Osteoblast (primary cell): ENCODE results near the gene ADCY7. TPM values are rescaled to one million over a fixed set of nuclear protein-coding genes. Genes with fewer than 3 reads are reported as not detected.
A peak's percentile ranks its signal among the peaks of the same experiment; 100 is the strongest.

Experiments used
- DNase-seq: peaks from one replicate; pipeline ENCODE4 v3.0.0; 2011; ENCODE audit warnings: low spot score, mixed read lengths; ENCODE audit not compliant: insufficient read length; ENCODE audit errors: missing footprints
- H2AFZ ChIP-seq: 2 replicates; pipeline ENCODE4 v1.6.0; 2011; ENCODE audit warnings: mild to moderate bottlenecking, low read length
- H3K27ac ChIP-seq: 2 replicates; pipeline ENCODE4 v1.5.1; 2011; ENCODE audit warnings: mild to moderate bottlenecking, low read depth, low read length, moderate library complexity
- H3K27me3 ChIP-seq: 2 replicates; pipeline ENCODE4 v1.6.0; 2012; ENCODE audit warnings: mild to moderate bottlenecking, control low read depth, inconsistent platforms, low read length, moderate library complexity; ENCODE audit not compliant: insufficient read depth
- H3K36me3 ChIP-seq: 2 replicates; pipeline ENCODE4 v1.5.1; 2011; ENCODE audit warnings: mild to moderate bottlenecking, low read length, control low read depth, moderate library complexity; ENCODE audit not compliant: insufficient read depth
- H3K4me1 ChIP-seq: 2 replicates; pipeline ENCODE4 v1.5.1; 2011; ENCODE audit warnings: mild to moderate bottlenecking, low read length, control low read depth, moderate library complexity; ENCODE audit not compliant: insufficient read depth
- H3K4me2 ChIP-seq: 2 replicates; pipeline ENCODE4 v1.6.0; 2011; ENCODE audit warnings: mild to moderate bottlenecking, low read length; ENCODE audit not compliant: insufficient read depth
- H3K4me3 ChIP-seq: fragments of 200-600 bp; sonication (generic); 3 replicates; pipeline ENCODE4 v1.5.1; 2012; ENCODE audit warnings: mild to moderate bottlenecking, low read length, inconsistent platforms; ENCODE audit not compliant: insufficient read depth
- H3K79me2 ChIP-seq: 2 replicates; pipeline ENCODE4 v1.6.0; 2012; ENCODE audit warnings: mild to moderate bottlenecking, low read length, control low read depth, inconsistent platforms; ENCODE audit not compliant: insufficient read depth
- H3K9me3 ChIP-seq: 2 replicates; pipeline ENCODE4 v1.5.1; 2011; ENCODE audit warnings: low read depth, low read length, control low read depth
- H4K20me1 ChIP-seq: 2 replicates; pipeline ENCODE4 v1.6.0; 2012; ENCODE audit warnings: mild to moderate bottlenecking, low read length, control low read depth; ENCODE audit not compliant: insufficient read depth
- total RNA-seq: library from RNA; depleted of rRNA; stranded (reverse); fragments of >200 nt; gene quantifications from 2 replicates; pipeline ENCODE4 v1.2.3, GENCODE V29; 2012
- TF ChIP-seq, protein P1 (sequence below): IDR thresholded peaks from 2 replicates; pipeline ENCODE4 v1.5.1; 2011; ENCODE audit warnings: mild to moderate bottlenecking, low read depth, low read length, moderate library complexity; ENCODE audit errors: extremely low read depth

The ADCY7 gene
- total RNA-seq, 1 donor = 51.0 TPM

- Histone ChIP-seq H3K27me3 (no peaks in the 10 kb centered on the region), H4K20me1 (peaks cover 11% of the 10 kb centered on the region), H3K9me3 (no peaks in the 10 kb centered on the region), H3K4me3 (no peak overlapping the region), H3K4me2 (no peak overlapping the region), H3K4me1 (peaks cover 4% of the 10 kb centered on the region), H3K36me3 (peaks cover 35% of the 10 kb centered on the region), H3K79me2 (peaks cover 74% of the 10 kb centered on the region), H2AFZ (no peak overlapping the region), H3K27ac (peak overlapping the region; percentile 74)
- TF ChIP-seq, protein P1, sequence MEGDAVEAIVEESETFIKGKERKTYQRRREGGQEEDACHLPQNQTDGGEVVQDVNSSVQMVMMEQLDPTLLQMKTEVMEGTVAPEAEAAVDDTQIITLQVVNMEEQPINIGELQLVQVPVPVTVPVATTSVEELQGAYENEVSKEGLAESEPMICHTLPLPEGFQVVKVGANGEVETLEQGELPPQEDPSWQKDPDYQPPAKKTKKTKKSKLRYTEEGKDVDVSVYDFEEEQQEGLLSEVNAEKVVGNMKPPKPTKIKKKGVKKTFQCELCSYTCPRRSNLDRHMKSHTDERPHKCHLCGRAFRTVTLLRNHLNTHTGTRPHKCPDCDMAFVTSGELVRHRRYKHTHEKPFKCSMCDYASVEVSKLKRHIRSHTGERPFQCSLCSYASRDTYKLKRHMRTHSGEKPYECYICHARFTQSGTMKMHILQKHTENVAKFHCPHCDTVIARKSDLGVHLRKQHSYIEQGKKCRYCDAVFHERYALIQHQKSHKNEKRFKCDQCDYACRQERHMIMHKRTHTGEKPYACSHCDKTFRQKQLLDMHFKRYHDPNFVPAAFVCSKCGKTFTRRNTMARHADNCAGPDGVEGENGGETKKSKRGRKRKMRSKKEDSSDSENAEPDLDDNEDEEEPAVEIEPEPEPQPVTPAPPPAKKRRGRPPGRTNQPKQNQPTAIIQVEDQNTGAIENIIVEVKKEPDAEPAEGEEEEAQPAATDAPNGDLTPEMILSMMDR = no peak
- DNase-seq = no peak
Measured at GRCh38 chr16:50360033-50360778, 93.9 kb downstream of the ADCY7 start.

GRCh38 chr16:50360779-50361178 is 94.4 kb downstream of the ADCY7 start:
- peaks cover 11% of the 10 kb centered on the region for H4K20me1 ChIP-seq
- H3K4me1 ChIP-seq = peaks cover 4% of the 10 kb centered on the region
- H2AFZ ChIP-seq = no peak overlapping the region
- peaks cover 77% of the 10 kb centered on the region for H3K79me2 ChIP-seq
- no peak overlapping the region for H3K4me3 ChIP-seq
- H3K27ac ChIP-seq = peak overlapping the region; percentile 74
- H3K27me3 ChIP-seq = no peaks in the 10 kb centered on the region
- no peak for DNase-seq
- H3K36me3 ChIP-seq = peaks cover 32% of the 10 kb centered on the region
- H3K4me2 ChIP-seq = no peak overlapping the region
- TF ChIP-seq, protein P1 = no peak
- H3K9me3 ChIP-seq = no peaks in the 10 kb centered on the region

- Histone ChIP-seq H2AFZ (no peak overlapping the region), H3K79me2 (peaks cover 92% of the 10 kb centered on the region), H3K4me3 (no peak overlapping the region), H4K20me1 (peaks cover 20% of the 10 kb centered on the region), H3K27ac (no peak overlapping the region), H3K4me1 (peaks cover 11% of the 10 kb centered on the region), H3K9me3 (no peaks in the 10 kb centered on the region), H3K36me3 (peaks cover 32% of the 10 kb centered on the region), H3K27me3 (no peaks in the 10 kb centered on the region), H3K4me2 (no peak overlapping the region)
- no peak for DNase-seq
- TF ChIP-seq, protein P1 = no peak
Measured at GRCh38 chr16:50363656-50364055, 97.3 kb downstream of the ADCY7 start.

DNA sequence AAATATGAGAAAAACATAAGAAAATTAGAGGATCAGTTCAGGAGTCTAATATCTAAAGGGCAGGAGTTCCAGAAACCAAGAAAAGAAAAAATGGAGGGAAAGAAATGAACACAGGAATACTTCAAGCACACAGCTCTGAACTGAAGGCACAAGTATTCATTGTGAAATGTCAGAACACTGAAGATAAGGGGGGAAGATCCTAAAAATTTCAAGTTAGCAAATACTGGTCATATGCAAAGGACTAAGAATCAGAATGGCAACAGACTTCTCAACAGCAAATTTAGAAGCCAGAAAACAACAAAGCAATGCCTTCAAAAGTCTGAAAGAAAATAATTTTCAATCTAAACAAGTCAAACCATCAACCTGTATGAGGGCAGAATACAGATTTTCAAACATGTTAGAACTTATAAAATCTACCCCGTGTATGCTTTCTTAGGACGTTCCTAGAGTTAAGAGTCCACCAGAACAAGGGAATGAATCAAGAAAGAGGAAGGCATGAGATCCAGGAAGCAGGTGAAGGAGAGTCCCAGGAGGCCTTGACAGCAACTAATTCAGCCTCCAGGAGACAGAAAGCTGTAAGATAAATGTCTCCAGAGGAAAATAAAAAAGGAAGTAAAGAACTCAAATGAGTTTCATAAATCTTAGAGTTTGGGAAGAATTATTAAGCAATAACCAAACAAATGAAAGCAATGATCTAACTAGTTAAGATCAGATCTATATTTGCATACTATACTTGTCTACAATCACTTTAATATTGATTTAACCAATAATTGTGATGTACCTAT is 99.6 kb downstream of the ADCY7 start:
- Histone ChIP-seq H2AFZ (no peak overlapping the region), H3K9me3 (no peaks in the 10 kb centered on the region), H3K79me2 (peaks cover 70% of the 10 kb centered on the region), H3K4me2 (no peak overlapping the region), H4K20me1 (peaks cover 17% of the 10 kb centered on the region), H3K4me3 (no peak overlapping the region), H3K4me1 (peaks cover 7% of the 10 kb centered on the region), H3K36me3 (peaks cover 30% of the 10 kb centered on the region), H3K27me3 (no peaks in the 10 kb centered on the region), H3K27ac (no peak overlapping the region)
- TF ChIP-seq, protein P1 = no peak
- DNase-seq = no peak
